ENCODE data around the gene TINAG. TPM values are rescaled to one million over a fixed set of nuclear protein-coding genes. Genes with fewer than 3 reads are reported as not detected.

Gene TINAG
- total RNA-seq, 2 experiments from 2014 or later: not detected

DNA sequence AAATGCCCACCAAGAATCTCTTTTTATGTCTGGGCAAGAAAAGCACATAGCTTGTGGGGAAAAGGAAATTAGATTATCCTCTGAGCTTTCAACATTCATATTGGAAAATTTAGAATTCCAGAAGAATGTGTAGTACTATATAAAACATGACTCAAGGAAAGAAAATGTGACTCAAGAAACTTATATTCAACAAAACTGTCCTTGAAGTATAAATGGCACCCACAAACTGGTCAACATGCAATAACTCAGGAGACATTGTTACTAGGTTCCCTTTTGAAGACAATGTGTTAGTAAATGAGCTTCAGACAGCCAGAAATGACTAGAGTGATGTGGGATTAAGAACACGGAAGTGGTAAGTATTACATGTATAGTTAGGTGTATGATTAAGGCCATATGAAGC lies 26.1 kb upstream of the TINAG start:
- POLR2A ChIA-PET: no interaction called here
- Histone ChIP-seq H3K27me3 (ENCODE audit: control insufficient read depth in 1 of 2, insufficient read depth in 2 of 2, low read length in 2 of 2) (no peaks in the 10 kb centered on the region), H3K27ac (ENCODE audit: low read depth in 1 of 2, low read length in 2 of 2) (no peak overlapping the region), H3K36me3 (ENCODE audit: insufficient read depth, low read length) (no peaks in the 10 kb centered on the region), H3K4me1 (ENCODE audit: insufficient read depth, low read length) (no peaks in the 10 kb centered on the region), H3K4me3 (ENCODE audit: low read length) (no peak overlapping the region), H3K9me3 (ENCODE audit: control insufficient read depth in 1 of 2, insufficient read depth in 1 of 2, low read length in 2 of 2) (no peaks in the 10 kb centered on the region)
- Mint-ChIP-seq H3K27ac (no peak overlapping the region), H3K4me1 (ENCODE audit: low read depth) (no peaks in the 10 kb centered on the region), H3K27me3 (no peaks in the 10 kb centered on the region), H3K9me3 (no peaks in the 10 kb centered on the region), H3K4me3 (no peak overlapping the region), H3K36me3 (ENCODE audit: low read depth) (no peaks in the 10 kb centered on the region)
- intact Hi-C loops (cut with DNase I, micrococcal nuclease): no loop called here
- TF ChIP-seq, protein P1, sequence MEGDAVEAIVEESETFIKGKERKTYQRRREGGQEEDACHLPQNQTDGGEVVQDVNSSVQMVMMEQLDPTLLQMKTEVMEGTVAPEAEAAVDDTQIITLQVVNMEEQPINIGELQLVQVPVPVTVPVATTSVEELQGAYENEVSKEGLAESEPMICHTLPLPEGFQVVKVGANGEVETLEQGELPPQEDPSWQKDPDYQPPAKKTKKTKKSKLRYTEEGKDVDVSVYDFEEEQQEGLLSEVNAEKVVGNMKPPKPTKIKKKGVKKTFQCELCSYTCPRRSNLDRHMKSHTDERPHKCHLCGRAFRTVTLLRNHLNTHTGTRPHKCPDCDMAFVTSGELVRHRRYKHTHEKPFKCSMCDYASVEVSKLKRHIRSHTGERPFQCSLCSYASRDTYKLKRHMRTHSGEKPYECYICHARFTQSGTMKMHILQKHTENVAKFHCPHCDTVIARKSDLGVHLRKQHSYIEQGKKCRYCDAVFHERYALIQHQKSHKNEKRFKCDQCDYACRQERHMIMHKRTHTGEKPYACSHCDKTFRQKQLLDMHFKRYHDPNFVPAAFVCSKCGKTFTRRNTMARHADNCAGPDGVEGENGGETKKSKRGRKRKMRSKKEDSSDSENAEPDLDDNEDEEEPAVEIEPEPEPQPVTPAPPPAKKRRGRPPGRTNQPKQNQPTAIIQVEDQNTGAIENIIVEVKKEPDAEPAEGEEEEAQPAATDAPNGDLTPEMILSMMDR (IDR thresholded peaks at IDR 0.05): no peak
- no peak for ATAC-seq (ENCODE audit: poor library complexity)
- CTCF ChIA-PET: no interaction called here
- DNase-seq: no peak

DNA sequence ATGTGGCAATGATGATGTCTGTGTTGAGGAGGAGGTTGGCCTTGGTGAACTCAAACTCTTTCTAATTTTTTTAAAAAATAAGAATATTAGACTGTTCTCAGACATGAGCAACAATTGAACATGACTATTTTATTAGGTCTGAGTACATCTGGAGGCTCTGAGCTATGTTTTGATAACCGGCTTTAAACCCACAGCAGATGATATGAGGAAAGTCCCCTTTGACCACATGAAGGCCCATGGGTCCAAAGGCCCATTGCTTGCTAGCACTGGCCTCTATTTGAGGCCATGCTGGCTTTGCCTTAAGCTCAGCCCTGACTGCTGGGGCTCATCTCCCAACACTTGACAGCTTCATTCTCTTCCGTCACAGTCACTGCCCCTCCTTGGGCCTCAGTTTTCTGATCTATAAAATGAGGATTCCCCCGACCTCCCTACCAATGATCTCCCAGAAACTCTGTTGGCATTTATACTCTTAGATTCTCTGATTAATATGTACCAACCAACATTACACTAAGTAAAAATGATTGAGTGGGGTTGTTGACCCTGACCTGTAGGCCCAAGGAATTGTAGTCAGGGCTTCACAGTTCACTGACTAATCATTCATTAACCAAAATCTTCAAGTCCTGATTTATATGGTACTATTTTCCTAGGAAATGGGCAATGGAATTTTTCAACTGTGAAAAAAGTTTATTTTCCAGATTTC lies 23.9 kb upstream of the TINAG start:
- no peaks in the 10 kb centered on the region for H3K4me1 ChIP-seq (ENCODE audit: insufficient read depth, low read length)
- H3K27ac ChIP-seq (ENCODE audit: low read depth in 1 of 2, low read length in 2 of 2): no peak overlapping the region
- no peak for ATAC-seq (ENCODE audit: poor library complexity)
- Mint-ChIP-seq H3K27me3 (no peaks in the 10 kb centered on the region), H3K4me3 (no peak overlapping the region), H3K9me3 (no peaks in the 10 kb centered on the region), H3K27ac (no peak overlapping the region), H3K36me3 (ENCODE audit: low read depth) (no peaks in the 10 kb centered on the region), H3K4me1 (ENCODE audit: low read depth) (no peaks in the 10 kb centered on the region)
- TF ChIP-seq, protein P1 (IDR thresholded peaks at IDR 0.05): no peak
- no peaks in the 10 kb centered on the region for H3K36me3 ChIP-seq (ENCODE audit: insufficient read depth, low read length)
- no peak for DNase-seq
- no peak overlapping the region for H3K4me3 ChIP-seq (ENCODE audit: low read length)
- ChIA-PET POLR2A (no interaction called here), CTCF (no interaction called here)
- H3K27me3 ChIP-seq (ENCODE audit: control insufficient read depth in 1 of 2, insufficient read depth in 2 of 2, low read length in 2 of 2): no peaks in the 10 kb centered on the region
- intact Hi-C loops (cut with DNase I, micrococcal nuclease): no loop called here
- H3K9me3 ChIP-seq (ENCODE audit: control insufficient read depth in 1 of 2, insufficient read depth in 1 of 2, low read length in 2 of 2): no peaks in the 10 kb centered on the region

DNA sequence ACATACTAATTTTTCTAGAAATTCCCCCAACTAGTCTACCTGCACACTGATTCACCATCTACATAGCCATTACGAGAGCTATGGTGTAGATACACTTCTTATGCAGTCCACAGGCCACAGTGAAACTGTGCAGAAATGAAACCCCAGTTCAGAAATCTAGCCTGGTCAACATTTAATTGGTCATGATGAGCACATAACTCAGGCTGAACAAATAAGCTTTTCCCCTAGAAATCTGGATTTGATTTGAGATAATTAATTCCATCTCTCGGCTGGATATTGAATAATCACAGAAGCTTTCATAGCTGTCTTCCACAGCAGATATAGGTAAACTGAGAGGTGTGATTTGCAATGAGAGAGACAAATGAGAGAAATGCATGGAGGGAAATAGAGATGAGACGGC lies 22.6 kb upstream of the TINAG start:
- no peaks in the 10 kb centered on the region for H3K9me3 ChIP-seq (ENCODE audit: control insufficient read depth in 1 of 2, insufficient read depth in 1 of 2, low read length in 2 of 2)
- no peak overlapping the region for H3K4me3 Mint-ChIP-seq
- no peaks in the 10 kb centered on the region for H3K4me1 ChIP-seq (ENCODE audit: insufficient read depth, low read length)
- no peaks in the 10 kb centered on the region for H3K27me3 ChIP-seq (ENCODE audit: control insufficient read depth in 1 of 2, insufficient read depth in 2 of 2, low read length in 2 of 2)
- H3K4me1 Mint-ChIP-seq (ENCODE audit: low read depth): no peaks in the 10 kb centered on the region
- intact Hi-C loops (cut with DNase I, micrococcal nuclease): no loop called here
- TF ChIP-seq, protein P1 (IDR thresholded peaks at IDR 0.05): no peak
- H3K27ac ChIP-seq (ENCODE audit: low read depth in 1 of 2, low read length in 2 of 2): no peak overlapping the region
- no peaks in the 10 kb centered on the region for H3K36me3 Mint-ChIP-seq (ENCODE audit: low read depth)
- DNase-seq (no peak), ATAC-seq (ENCODE audit: poor library complexity) (no peak)
- no peak overlapping the region for H3K27ac Mint-ChIP-seq
- ChIA-PET CTCF (no interaction called here), POLR2A (no interaction called here)
- H3K9me3 Mint-ChIP-seq: no peaks in the 10 kb centered on the region
- H3K4me3 ChIP-seq (ENCODE audit: low read length): no peak overlapping the region
- H3K27me3 Mint-ChIP-seq: no peaks in the 10 kb centered on the region
- H3K36me3 ChIP-seq (ENCODE audit: insufficient read depth, low read length): no peaks in the 10 kb centered on the region
